ENCODE results near the gene MYO10. TPM values are rescaled to one million over a fixed set of nuclear protein-coding genes. Genes with fewer than 3 reads are reported as not detected.

The MYO10 gene
- total and polyA plus RNA-seq, 2 experiments from 2014 or later: 33.7 to 52.4 TPM

DNA sequence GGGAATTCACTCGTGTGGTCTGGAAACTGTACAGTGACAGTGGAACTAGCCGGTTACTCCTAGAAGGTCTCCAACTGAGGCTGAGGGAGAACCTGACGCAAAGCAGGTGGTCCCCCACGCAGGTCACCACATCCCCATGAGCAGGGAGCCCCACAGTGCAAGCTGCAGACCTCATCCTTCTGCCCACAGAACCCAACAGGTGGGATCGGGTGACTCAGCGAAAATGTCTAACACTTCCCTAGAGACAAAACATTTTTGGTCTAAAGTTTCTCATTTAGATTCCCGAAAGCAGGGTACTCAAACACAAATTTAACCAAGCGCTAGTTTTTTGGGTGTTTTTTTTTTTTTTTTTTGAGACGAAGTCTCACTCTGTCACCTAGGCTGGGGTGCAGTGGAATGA is 256.9 kb downstream of the MYO10 start:
- Histone ChIP-seq H2AFZ (no peak overlapping the region), H3K27me3 (no peaks in the 10 kb centered on the region), H3K79me2 (no peaks in the 10 kb centered on the region), H3K36me3 (replicated peaks; ENCODE audit: insufficient read depth, low read depth) (peaks cover 5% of the 10 kb centered on the region), H3K9me2 (replicated peaks; ENCODE audit: insufficient read depth) (no peaks in the 10 kb centered on the region), H3K4me1 (ENCODE audit: insufficient read depth) (no peaks in the 10 kb centered on the region), H4K20me1 (ENCODE audit: insufficient read depth, poor library complexity, severe bottlenecking) (no peaks in the 10 kb centered on the region), H3K9me3 (ENCODE audit: low read depth) (no peaks in the 10 kb centered on the region), H3K27ac (no peak overlapping the region), H3K4me3 (no peak overlapping the region), H3K4me2 (no peak overlapping the region)
- 95% methylated on average over 9 of the region's 9 CpGs for WGBS (ENCODE audit: low lambda C conversion rate, missing lambda C conversion rate)
- no peak for DNase-seq (ENCODE audit: low spot score)
- TF ChIP-seq EZH2 (IDR thresholded peaks at IDR 0.05; ENCODE audit: borderline replicate concordance) (no peak), EZH2phosphoT487 (IDR thresholded peaks at IDR 0.05; ENCODE audit: low read depth, severe bottlenecking, unreplicated experiment) (no peak)
- TF ChIP-seq, protein P1, sequence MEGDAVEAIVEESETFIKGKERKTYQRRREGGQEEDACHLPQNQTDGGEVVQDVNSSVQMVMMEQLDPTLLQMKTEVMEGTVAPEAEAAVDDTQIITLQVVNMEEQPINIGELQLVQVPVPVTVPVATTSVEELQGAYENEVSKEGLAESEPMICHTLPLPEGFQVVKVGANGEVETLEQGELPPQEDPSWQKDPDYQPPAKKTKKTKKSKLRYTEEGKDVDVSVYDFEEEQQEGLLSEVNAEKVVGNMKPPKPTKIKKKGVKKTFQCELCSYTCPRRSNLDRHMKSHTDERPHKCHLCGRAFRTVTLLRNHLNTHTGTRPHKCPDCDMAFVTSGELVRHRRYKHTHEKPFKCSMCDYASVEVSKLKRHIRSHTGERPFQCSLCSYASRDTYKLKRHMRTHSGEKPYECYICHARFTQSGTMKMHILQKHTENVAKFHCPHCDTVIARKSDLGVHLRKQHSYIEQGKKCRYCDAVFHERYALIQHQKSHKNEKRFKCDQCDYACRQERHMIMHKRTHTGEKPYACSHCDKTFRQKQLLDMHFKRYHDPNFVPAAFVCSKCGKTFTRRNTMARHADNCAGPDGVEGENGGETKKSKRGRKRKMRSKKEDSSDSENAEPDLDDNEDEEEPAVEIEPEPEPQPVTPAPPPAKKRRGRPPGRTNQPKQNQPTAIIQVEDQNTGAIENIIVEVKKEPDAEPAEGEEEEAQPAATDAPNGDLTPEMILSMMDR (IDR thresholded peaks at IDR 0.05; ENCODE audit: poor library complexity): no peak

DNA sequence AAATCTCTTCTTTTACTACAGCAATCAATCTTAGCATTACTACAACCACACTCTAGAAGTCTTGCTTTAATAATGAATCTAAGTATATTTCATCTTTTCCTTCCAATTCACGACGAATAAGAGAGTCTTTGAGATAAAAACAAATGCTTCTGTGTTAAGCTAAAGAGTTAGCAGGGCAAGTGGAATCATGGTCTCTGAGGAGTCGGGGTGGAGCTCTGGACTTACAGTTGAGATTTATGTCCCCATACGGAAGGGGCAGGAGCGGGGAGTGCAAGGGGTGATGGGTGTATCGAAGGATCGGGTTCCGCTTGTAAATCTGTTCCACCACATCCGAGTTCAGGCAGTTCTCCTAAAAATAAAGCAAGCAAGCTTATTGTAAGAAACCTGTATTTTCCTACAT is 260.3 kb downstream of the MYO10 start:
- no peak overlapping the region for H2AFZ ChIP-seq
- H3K4me2 ChIP-seq: no peak overlapping the region
- no peaks in the 10 kb centered on the region for H4K20me1 ChIP-seq (ENCODE audit: insufficient read depth, poor library complexity, severe bottlenecking)
- H3K27me3 ChIP-seq: no peaks in the 10 kb centered on the region
- no peak overlapping the region for H3K27ac ChIP-seq
- DNase-seq (ENCODE audit: low spot score): no peak
- no peaks in the 10 kb centered on the region for H3K9me3 ChIP-seq (ENCODE audit: low read depth)
- no peaks in the 10 kb centered on the region for H3K4me1 ChIP-seq (ENCODE audit: insufficient read depth)
- H3K79me2 ChIP-seq: no peaks in the 10 kb centered on the region
- WGBS (ENCODE audit: low lambda C conversion rate, missing lambda C conversion rate): 82% methylated on average over 9 of the region's 9 CpGs
- no peaks in the 10 kb centered on the region for H3K9me2 ChIP-seq (replicated peaks; ENCODE audit: insufficient read depth)
- H3K36me3 ChIP-seq (replicated peaks; ENCODE audit: insufficient read depth, low read depth): peaks cover 7% of the 10 kb centered on the region
- no peak for TF ChIP-seq EZH2 (IDR thresholded peaks at IDR 0.05; ENCODE audit: borderline replicate concordance)
- TF ChIP-seq, protein P1 (IDR thresholded peaks at IDR 0.05; ENCODE audit: poor library complexity): no peak
- TF ChIP-seq EZH2phosphoT487 (IDR thresholded peaks at IDR 0.05; ENCODE audit: low read depth, severe bottlenecking, unreplicated experiment): no peak
- H3K4me3 ChIP-seq: no peak overlapping the region

DNA sequence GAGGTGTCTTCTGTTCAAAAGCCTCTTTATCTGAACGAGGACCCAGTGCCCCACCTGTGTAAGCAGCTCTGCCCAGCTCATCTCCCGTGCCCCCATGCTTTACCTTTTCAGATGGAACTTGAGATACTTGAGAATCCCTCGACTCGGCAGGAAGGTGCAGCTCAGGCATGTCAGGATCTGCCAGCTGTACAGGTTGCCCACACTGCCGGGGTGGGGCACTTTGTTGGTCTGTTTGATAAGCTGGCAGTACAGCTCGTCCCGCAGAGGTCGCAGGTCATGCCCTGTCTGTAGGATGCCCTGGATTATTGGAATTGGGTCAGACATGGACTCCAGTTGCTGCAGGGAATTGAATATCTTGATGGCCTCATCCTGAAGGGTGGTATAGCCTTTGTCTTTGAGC is 261.3 kb downstream of the MYO10 start:
- H3K27ac ChIP-seq: no peak overlapping the region
- H4K20me1 ChIP-seq (ENCODE audit: insufficient read depth, poor library complexity, severe bottlenecking): no peaks in the 10 kb centered on the region
- WGBS (ENCODE audit: low lambda C conversion rate, missing lambda C conversion rate): 97% methylated on average over 8 of the region's 8 CpGs
- no peak overlapping the region for H2AFZ ChIP-seq
- no peaks in the 10 kb centered on the region for H3K27me3 ChIP-seq
- H3K4me3 ChIP-seq: no peak overlapping the region
- H3K4me2 ChIP-seq: no peak overlapping the region
- DNase-seq (ENCODE audit: low spot score): no peak
- H3K9me3 ChIP-seq (ENCODE audit: low read depth): no peaks in the 10 kb centered on the region
- no peak for TF ChIP-seq EZH2 (IDR thresholded peaks at IDR 0.05; ENCODE audit: borderline replicate concordance)
- TF ChIP-seq EZH2phosphoT487 (IDR thresholded peaks at IDR 0.05; ENCODE audit: low read depth, severe bottlenecking, unreplicated experiment): no peak
- TF ChIP-seq, protein P1 (IDR thresholded peaks at IDR 0.05; ENCODE audit: poor library complexity): no peak
- H3K79me2 ChIP-seq: no peaks in the 10 kb centered on the region
- H3K9me2 ChIP-seq (replicated peaks; ENCODE audit: insufficient read depth): no peaks in the 10 kb centered on the region
- peaks cover 3% of the 10 kb centered on the region for H3K36me3 ChIP-seq (replicated peaks; ENCODE audit: insufficient read depth, low read depth)
- no peaks in the 10 kb centered on the region for H3K4me1 ChIP-seq (ENCODE audit: insufficient read depth)
